A549 (cell line): Measurements from ENCODE around the gene VPS35L. TPM values are rescaled to one million over a fixed set of nuclear protein-coding genes. Genes with fewer than 3 reads are reported as not detected.

ENCODE experiments used
- ATAC-seq, 2 experiments: fragments of 200-7000 bp in 1 of 2; fragments of >200 bp in 1 of 2; cut with Nextera tagmentation in 1 of 2; cut with Tn5 transposase in 1 of 2; 3 replicates each; pipeline versions ENCODE4 v1.8.0 to v1.9.1; 2018 to 2020; ENCODE audit warnings: mild to moderate bottlenecking in 1 of 2, moderate library complexity in 1 of 2
- CTCF ChIA-PET: fragments of 300-600 bp; sonication (Branson Sonifier 250); formaldehyde crosslinking; extraction: SDS; loops from one replicate; lab custom pipeline; 2021; ENCODE audit warnings: antibody characterized with exemption, inconsistent platforms; lab: Yijun Ruan, JAX
- POLR2A ChIA-PET: fragments of 350-600 bp; formaldehyde crosslinking; extraction: SDS; loops from one replicate; lab custom pipeline; 2021; ENCODE audit warnings: antibody characterized with exemption, inconsistent platforms; lab: Yijun Ruan, JAX
- DNase-seq, 2 experiments: peaks; one replicate each; pipeline versions ENCODE4 v3.0.0 to v3.0.0-alpha.2; 2011 to 2016; ENCODE audit warnings: low read depth in 1 of 2, low spot score in 1 of 2
- FAIRE-seq: peaks from 2 replicates; lab custom pipeline; 2011; peaks lifted over from hg19 to GRCh38; lab: Jason Lieb, UNC
- H3K27ac ChIP-seq, 2 experiments: fragments of >200 bp; sonication (Bioruptor Twin); formaldehyde crosslinking; 3 replicates each; pipeline ENCODE4 v1.5.1; 2016 to 2017
- H3K4me1 ChIP-seq: fragments of >200 bp; sonication (Bioruptor Twin); formaldehyde crosslinking; 3 replicates; pipeline ENCODE4 v1.6.1; 2016
- H3K4me2 ChIP-seq: fragments of >200 bp; sonication (Bioruptor Twin); formaldehyde crosslinking; 3 replicates; pipeline ENCODE4 v1.6.1; 2016
- H3K4me3 ChIP-seq: fragments of >200 bp; sonication (Bioruptor Twin); formaldehyde crosslinking; 3 replicates; pipeline ENCODE4 v1.5.1; 2016
- H3K9me3 ChIP-seq: fragments of >200 bp; sonication (Bioruptor Twin); formaldehyde crosslinking; 3 replicates; pipeline ENCODE4 v1.6.1; 2016
- BHLHE40 ChIP-seq: IDR thresholded peaks from 2 replicates; pipeline ENCODE4 v1.6.1; 2012; ENCODE audit warnings: low read depth, low read length, inconsistent platforms
- CEBPB ChIP-seq, 2 experiments: fragments of >200 bp in 1 of 2; sonication (Bioruptor Twin) in 1 of 2; formaldehyde crosslinking in 1 of 2; IDR thresholded peaks; 2 replicates each; pipeline ENCODE4 v1.6.1; 2012 to 2016
- ELK1 ChIP-seq: fragments of 150-350 bp; IDR thresholded peaks from 2 replicates; pipeline ENCODE4 v1.6.1; 2014; ENCODE audit warnings: low read depth, mild to moderate bottlenecking, low read length
- ESRRA ChIP-seq: fragments of 150-350 bp; IDR thresholded peaks from 2 replicates; pipeline ENCODE4 v1.6.1; 2014; ENCODE audit warnings: mild to moderate bottlenecking, low read length, borderline replicate concordance
- FOSB ChIP-seq: fragments of 250-450 bp; sonication (Bioruptor Pico); IDR thresholded peaks from 2 replicates; pipeline ENCODE4 v1.5.0; 2020; ENCODE audit warnings: mild to moderate bottlenecking, moderate library complexity
- HDAC2 ChIP-seq: fragments of 200-600 bp; sonication (generic); IDR thresholded peaks from 2 replicates; pipeline ENCODE4 v1.6.1; 2016
- HES2 ChIP-seq: fragments of >200 bp; sonication (Bioruptor Twin); formaldehyde crosslinking; IDR thresholded peaks from 2 replicates; pipeline ENCODE4 v1.6.1; 2016
- HOXB13 ChIP-seq: fragments of 250-450 bp; sonication (Bioruptor Pico); IDR thresholded peaks from 2 replicates; pipeline ENCODE4 v1.5.0; 2020; ENCODE audit warnings: low read depth, mild to moderate bottlenecking, moderate library complexity
- HOXB5 ChIP-seq: fragments of 250-450 bp; sonication (Bioruptor Pico); IDR thresholded peaks from 2 replicates; pipeline ENCODE4 v1.5.0; 2020; ENCODE audit warnings: mild to moderate bottlenecking, moderate library complexity
- JUN ChIP-seq, 2 experiments: fragments of >200 bp; sonication (Bioruptor Twin); formaldehyde crosslinking; IDR thresholded peaks; 2 replicates in 1 of 2; 3 replicates in 1 of 2; pipeline ENCODE4 v1.6.1; 2016 to 2017
- JUNB ChIP-seq: fragments of >200 bp; sonication (Bioruptor Twin); formaldehyde crosslinking; IDR thresholded peaks from 2 replicates; pipeline ENCODE4 v1.6.1; 2016
- MAX ChIP-seq: IDR thresholded peaks from 2 replicates; pipeline ENCODE4 v1.6.1; 2012
- NPAS2 ChIP-seq: fragments of 250-450 bp; sonication (Bioruptor Pico); IDR thresholded peaks from 2 replicates; pipeline ENCODE4 v1.8.0; 2022; ENCODE audit warnings: mild to moderate bottlenecking, moderate library complexity, borderline replicate concordance
- POLR2A ChIP-seq: IDR thresholded peaks from 2 replicates; pipeline ENCODE4 v1.6.1; 2012; ENCODE audit warnings: mild to moderate bottlenecking, low read length
- POLR2AphosphoS2 ChIP-seq: conservative IDR thresholded peaks from 2 replicates; pipeline ENCODE4 v1.6.1; 2012; ENCODE audit warnings: low read length, improper control_type of control experiment, inconsistent platforms
- RAD21 ChIP-seq, 2 experiments: fragments of >200 bp in 1 of 2; sonication (Bioruptor Twin) in 1 of 2; formaldehyde crosslinking in 1 of 2; IDR thresholded peaks in 1 of 2; conservative IDR thresholded peaks in 1 of 2; 2 replicates in 1 of 2; 3 replicates in 1 of 2; pipeline ENCODE4 v1.6.1; 2012 to 2018; ENCODE audit warnings: inconsistent platforms in 1 of 2
- RNF2 ChIP-seq: fragments of 200-600 bp; sonication (generic); IDR thresholded peaks from 2 replicates; pipeline ENCODE4 v1.6.1; 2016; ENCODE audit warnings: low read depth, mild to moderate bottlenecking, antibody characterized with exemption, moderate library complexity, borderline replicate concordance
- ZC3H11A ChIP-seq: fragments of 450-650 bp; IDR thresholded peaks from 2 replicates; pipeline ENCODE4 v1.6.1; 2014; ENCODE audit warnings: antibody characterized with exemption, mild to moderate bottlenecking
- ZFP36 ChIP-seq: fragments of 450-650 bp; IDR thresholded peaks from 2 replicates; pipeline ENCODE4 v1.6.1; 2014; ENCODE audit warnings: borderline replicate concordance; ENCODE audit not compliant: partially characterized antibody
- ZNF302 ChIP-seq: fragments of 250-450 bp; sonication (Bioruptor Pico); IDR thresholded peaks from 2 replicates; pipeline ENCODE4 v1.9.0; 2021; ENCODE audit warnings: inconsistent platforms, mild to moderate bottlenecking, moderate library complexity
- ZSCAN20 ChIP-seq: fragments of 250-450 bp; sonication (Bioruptor Pico); IDR thresholded peaks from 2 replicates; pipeline ENCODE4 v1.8.0; 2022; ENCODE audit warnings: mild to moderate bottlenecking, moderate library complexity
- WGBS: methylation state at CpG from one replicate; pipeline ENCODE4 v1.1.6; 2017; ENCODE audit errors: missing lambda C conversion rate; 5-methylcytosine and 5-hydroxymethylcytosine counted together
- polyA plus RNA-seq, 4 experiments: library from polyadenylated mRNA; depleted of rRNA in 3 of 4; stranded (reverse); fragments of >200 nt; fragmentation: RNase III in 1 of 4; extraction: RNeasy Plus Mini Kit Qiagen cat#74134 plus additional on column Dnase treatment in 1 of 4; gene quantifications; 2 replicates in 3 of 4; 3 replicates in 1 of 4; pipeline ENCODE4 v1.2.3, GENCODE V29; 2011 to 2017
- TF ChIP-seq, protein P1 (sequence below): fragments of 250-450 bp; sonication (Bioruptor Pico); IDR thresholded peaks from 2 replicates; pipeline ENCODE4 v1.5.0; 2021; ENCODE audit warnings: mild to moderate bottlenecking, moderate library complexity, borderline replicate concordance
- TF ChIP-seq, protein P2 (sequence below): IDR thresholded peaks from 2 replicates; pipeline ENCODE4 v1.6.1; 2012; ENCODE audit warnings: low read depth, borderline replicate concordance
- TF ChIP-seq, protein P3 (sequence below): fragments of 450-650 bp; IDR thresholded peaks from 2 replicates; pipeline ENCODE4 v1.6.1; 2014; ENCODE audit warnings: antibody characterized with exemption

Gene VPS35L
- polyA plus RNA-seq, 2 of the 4 experiments (the other 2 are of a cell fraction), result 38.4 to 47.7 TPM

GRCh38 chr16:19506965-19507364, 48.5 kb upstream of the VPS35L start:
- WGBS, result 90% methylated on average over 4 of the region's 4 CpGs
- H3K4me2 ChIP-seq, result no peak overlapping the region
- ChIA-PET CTCF (interaction anchor here (0.7 to 2.7 kb wide), 5 partner anchors 14 to 435 kb away, joined by 3 to 12 read pairs (median 4); no protein-coding TSS in a partner anchor), POLR2A (no interaction called here)
- no peak for ATAC-seq
- no peak overlapping the region for H3K27ac ChIP-seq
- H3K4me1 ChIP-seq, result no peaks in the 10 kb centered on the region
- no peak overlapping the region for H3K4me3 ChIP-seq
- H3K9me3 ChIP-seq, result no peaks in the 10 kb centered on the region
- no peak for FAIRE-seq
- no peak for DNase-seq
- no peak for TF ChIP-seq HDAC2
- peak; percentile 86 for TF ChIP-seq ZC3H11A
- TF ChIP-seq, all 56 proteins: peak for 1

- FAIRE-seq (no peak), ATAC-seq (peak in 1 of 2 experiments; percentile 47; a peak in 1 of 6 replicates), DNase-seq (no peak)
- Histone ChIP-seq H3K27ac (no peak overlapping the region), H3K4me3 (no peak overlapping the region), H3K4me2 (no peak overlapping the region), H3K9me3 (no peaks in the 10 kb centered on the region), H3K4me1 (no peaks in the 10 kb centered on the region)
- TF ChIP-seq ZFP36, result no peak
- TF ChIP-seq POLR2AphosphoS2, result no peak
- no peak for TF ChIP-seq JUNB
- TF ChIP-seq HES2, result no peak
- TF ChIP-seq RNF2, result no peak
- TF ChIP-seq RAD21 (conservative IDR thresholded peaks at IDR 0.05 in 1 of 2, IDR thresholded peaks at IDR 0.05 in 1 of 2), result no peak
- TF ChIP-seq POLR2A, result no peak
- no peak for TF ChIP-seq NPAS2 (CRISPR knock-in tag)
- POLR2A ChIA-PET, result no interaction called here
- CTCF ChIA-PET, result interaction anchor here (0.5 to 2.7 kb wide), 4 partner anchors 48 to 421 kb away, joined by 3 to 12 read pairs (median 4); partner anchors contain the start of gene VPS35L
- 96% methylated on average over 2 of the region's 2 CpGs for WGBS
Observed at GRCh38 chr16:19507867-19508266, 47.6 kb upstream of the VPS35L start.

DNA sequence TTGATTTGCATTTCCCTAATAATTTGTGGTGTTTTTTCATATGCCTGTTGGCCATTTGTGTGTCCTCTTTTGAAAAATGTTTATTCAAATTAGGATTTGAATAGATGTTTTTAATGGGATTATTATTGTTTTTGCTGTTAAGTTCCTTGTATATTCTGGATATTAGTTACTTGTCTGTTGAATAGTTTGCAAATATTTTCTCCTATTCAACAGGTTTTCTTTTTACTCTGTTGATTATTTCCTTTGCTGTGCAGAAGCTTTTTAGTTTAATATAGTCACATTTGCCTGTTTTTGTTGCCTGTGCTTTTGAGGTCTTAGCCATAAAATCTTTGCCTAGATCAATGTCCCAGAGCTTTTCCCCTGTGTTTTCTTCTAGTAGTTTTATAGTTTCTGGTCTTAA, 43.2 kb upstream of the VPS35L start:
- no peak overlapping the region for H3K4me2 ChIP-seq
- FAIRE-seq, result no peak
- no peak for ATAC-seq
- ChIA-PET POLR2A (no interaction called here), CTCF (interaction anchor here (4.6 kb wide), 1 partner anchor 10 kb away, joined by 31 read pairs; no protein-coding TSS in a partner anchor)
- H3K4me1 ChIP-seq, result peaks cover 16% of the 10 kb centered on the region
- DNase-seq, result no peak
- H3K27ac ChIP-seq, result no peak overlapping the region
- no peak for TF ChIP-seq POLR2AphosphoS2
- TF ChIP-seq, protein P1, sequence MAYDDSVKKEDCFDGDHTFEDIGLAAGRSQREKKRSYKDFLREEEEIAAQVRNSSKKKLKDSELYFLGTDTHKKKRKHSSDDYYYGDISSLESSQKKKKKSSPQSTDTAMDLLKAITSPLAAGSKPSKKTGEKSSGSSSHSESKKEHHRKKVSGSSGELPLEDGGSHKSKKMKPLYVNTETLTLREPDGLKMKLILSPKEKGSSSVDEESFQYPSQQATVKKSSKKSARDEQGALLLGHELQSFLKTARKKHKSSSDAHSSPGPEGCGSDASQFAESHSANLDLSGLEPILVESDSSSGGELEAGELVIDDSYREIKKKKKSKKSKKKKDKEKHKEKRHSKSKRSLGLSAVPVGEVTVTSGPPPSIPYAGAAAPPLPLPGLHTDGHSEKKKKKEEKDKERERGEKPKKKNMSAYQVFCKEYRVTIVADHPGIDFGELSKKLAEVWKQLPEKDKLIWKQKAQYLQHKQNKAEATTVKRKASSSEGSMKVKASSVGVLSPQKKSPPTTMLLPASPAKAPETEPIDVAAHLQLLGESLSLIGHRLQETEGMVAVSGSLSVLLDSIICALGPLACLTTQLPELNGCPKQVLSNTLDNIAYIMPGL, result no peak
- no peak for TF ChIP-seq POLR2A
- TF ChIP-seq, protein P2, sequence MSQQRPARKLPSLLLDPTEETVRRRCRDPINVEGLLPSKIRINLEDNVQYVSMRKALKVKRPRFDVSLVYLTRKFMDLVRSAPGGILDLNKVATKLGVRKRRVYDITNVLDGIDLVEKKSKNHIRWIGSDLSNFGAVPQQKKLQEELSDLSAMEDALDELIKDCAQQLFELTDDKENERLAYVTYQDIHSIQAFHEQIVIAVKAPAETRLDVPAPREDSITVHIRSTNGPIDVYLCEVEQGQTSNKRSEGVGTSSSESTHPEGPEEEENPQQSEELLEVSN, result no peak
- TF ChIP-seq CEBPB (IDR thresholded peaks at IDR 0.05), result no peak
- no peak for TF ChIP-seq HDAC2
- no peak for TF ChIP-seq ELK1
- TF ChIP-seq ZSCAN20 (CRISPR knock-in tag), result no peak
- TF ChIP-seq BHLHE40, result no peak
- no peak for TF ChIP-seq FOSB (CRISPR knock-in tag)
- no peak for TF ChIP-seq ESRRA
- TF ChIP-seq ZNF302 (CRISPR knock-in tag), result no peak
- TF ChIP-seq HOXB5 (CRISPR knock-in tag), result no peak
- TF ChIP-seq ZFP36, result no peak
- TF ChIP-seq MAX, result no peak
- no peak for TF ChIP-seq RAD21 (conservative IDR thresholded peaks at IDR 0.05 in 1 of 2, IDR thresholded peaks at IDR 0.05 in 1 of 2)
- TF ChIP-seq, protein P3, sequence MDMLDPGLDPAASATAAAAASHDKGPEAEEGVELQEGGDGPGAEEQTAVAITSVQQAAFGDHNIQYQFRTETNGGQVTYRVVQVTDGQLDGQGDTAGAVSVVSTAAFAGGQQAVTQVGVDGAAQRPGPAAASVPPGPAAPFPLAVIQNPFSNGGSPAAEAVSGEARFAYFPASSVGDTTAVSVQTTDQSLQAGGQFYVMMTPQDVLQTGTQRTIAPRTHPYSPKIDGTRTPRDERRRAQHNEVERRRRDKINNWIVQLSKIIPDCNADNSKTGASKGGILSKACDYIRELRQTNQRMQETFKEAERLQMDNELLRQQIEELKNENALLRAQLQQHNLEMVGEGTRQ, result no peak
- TF ChIP-seq JUN (IDR thresholded peaks at IDR 0.05), result no peak
- TF ChIP-seq HOXB13 (CRISPR knock-in tag), result no peak
- TF ChIP-seq, all 56 proteins: peak for 0
- H3K4me3 ChIP-seq, result no peak overlapping the region
- no peaks in the 10 kb centered on the region; the same call in 2 of the 3 replicates for H3K9me3 ChIP-seq
